ENCODE data around the gene SYCP2L.

DNA sequence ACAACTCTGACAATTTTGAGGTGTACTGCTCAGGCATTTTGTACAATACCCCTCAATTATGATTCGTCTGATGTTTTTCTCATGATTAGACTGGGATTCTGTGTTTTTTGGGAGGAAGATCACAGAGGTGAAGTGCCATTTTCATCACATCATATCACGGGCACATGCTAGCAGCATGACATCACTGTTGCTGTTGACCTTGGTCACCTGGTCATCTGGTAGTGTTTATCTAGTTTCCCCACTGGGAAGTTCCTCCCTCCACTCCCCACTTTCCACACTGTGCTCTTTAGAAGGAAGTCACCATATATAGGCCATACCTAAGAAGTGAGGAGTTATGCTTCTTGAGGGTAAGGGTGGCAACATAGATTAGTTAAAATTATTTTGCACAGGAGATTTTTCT, 25.8 kb upstream of the SYCP2L start:
- TF ChIP-seq GATA2 (IDR thresholded peaks at IDR 0.05; ENCODE audit: low read depth, low read length), result no peak
- no peak for TF ChIP-seq GATA3 (IDR thresholded peaks at IDR 0.05; ENCODE audit: low read depth, low read length)
